Upper lobe of right lung (tissue), 1 donor: ENCODE measurements around the gene MYLK4. TPM values are rescaled to one million over a fixed set of nuclear protein-coding genes. Genes with fewer than 3 reads are reported as not detected.

ENCODE experiments used
- ATAC-seq: fragments of 200-7000 bp; cut with Tn5 transposase; one replicate; pipeline ENCODE4 v1.9.1; 2020; ENCODE audit warnings: mild to moderate bottlenecking, moderate library complexity
- DNase-seq: peaks from one replicate; pipeline ENCODE4 v3.0.0-alpha.2; 2020
- H3K27ac ChIP-seq: fragments of 200-600 bp; one replicate; pipeline ENCODE4 v1.8.0; 2022
- H3K27me3 ChIP-seq: fragments of 200-600 bp; one replicate; pipeline ENCODE4 v1.8.0; 2022; ENCODE audit warnings: mild to moderate bottlenecking
- H3K36me3 ChIP-seq: fragments of 200-600 bp; one replicate; pipeline ENCODE4 v1.8.0; 2022
- H3K4me1 ChIP-seq: fragments of 200-600 bp; one replicate; pipeline ENCODE4 v1.8.0; 2022
- H3K4me3 ChIP-seq: fragments of 200-600 bp; one replicate; pipeline ENCODE4 v1.8.0; 2022; ENCODE audit warnings: mild to moderate bottlenecking
- H3K9me3 ChIP-seq: fragments of 200-600 bp; one replicate; pipeline ENCODE4 v1.8.0; 2022
- CTCF ChIP-seq: fragments of 200-600 bp; IDR thresholded peaks from one replicate; pipeline ENCODE4 v1.8.0; 2022; ENCODE audit warnings: antibody characterized with exemption
- intact Hi-C: fragments of 100-400 bp; cut with DNase I; formaldehyde crosslinking; loops from one replicate; pipeline ENCODE4 v1.11.0; 2022
- long read RNA-seq: library from polyadenylated mRNA; unstranded; transcript quantifications from one replicate; pipeline ENCODE4 v2.0.0, GENCODE V29; 2021
- total RNA-seq: library from RNA; stranded (reverse); fragmentation: NEBNext Ultra II Directional; extraction: Animal tissue kit (Norgen Biotek cat#: 25700); gene quantifications from one replicate; pipeline ENCODE4 v1.2.1, GENCODE V29; 2021
- donor health status: DM: no; HTN: yes; CAD: no; lungs with severe emphysema.

MYLK4 gene
- 0.84 TPM for total RNA-seq
- long read RNA-seq, partial matches to known transcripts = 1 of 3 reads
- long read RNA-seq, other reads (novel, unspliced or antisense) = 2 of 3 reads

GRCh38 chr6:2750832-2751231 lies at the start of gene MYLK4:
Gene MYLK4 (minus strand): TSS chr6:2750922. CDS start chr6:2749294, 1,628 bp downstream.
- no peak within 1 kb of the TSS for H3K4me3 ChIP-seq
- intact Hi-C loops = no loop called here
- no peaks in the 10 kb centered on the region for H3K27me3 ChIP-seq
- H3K9me3 ChIP-seq = no peaks in the 10 kb centered on the region
- no peaks in the 10 kb centered on the region for H3K4me1 ChIP-seq
- H3K36me3 ChIP-seq = no peaks in the 10 kb centered on the region
- ATAC-seq (no peak), DNase-seq (no peak)
- TF ChIP-seq CTCF = no peak
- no peak within 1 kb of the TSS for H3K27ac ChIP-seq

GRCh38 chr6:2799936-2800527 lies 49.3 kb upstream of the MYLK4 start:
- no peak for TF ChIP-seq CTCF
- Histone ChIP-seq H3K27ac (no peak overlapping the region), H3K36me3 (no peaks in the 10 kb centered on the region), H3K27me3 (no peaks in the 10 kb centered on the region), H3K4me1 (peaks cover 16% of the 10 kb centered on the region), H3K4me3 (no peak overlapping the region), H3K9me3 (no peaks in the 10 kb centered on the region)
- DNase-seq (no peak), ATAC-seq (no peak)
- intact Hi-C loops = loop anchor here (10.0 kb wide), 1 partner anchor 135 kb away; no protein-coding TSS in a partner anchor

GRCh38 chr6:2798586-2799134 lies 47.9 kb upstream of the MYLK4 start:
- TF ChIP-seq CTCF = no peak
- Histone ChIP-seq H3K27ac (no peak overlapping the region), H3K9me3 (no peaks in the 10 kb centered on the region), H3K4me1 (peaks cover 22% of the 10 kb centered on the region), H3K36me3 (no peaks in the 10 kb centered on the region), H3K27me3 (no peaks in the 10 kb centered on the region), H3K4me3 (no peak overlapping the region)
- ATAC-seq (no peak), DNase-seq (no peak)
- intact Hi-C loops = loop anchor here (10.0 kb wide), 1 partner anchor 136 kb away; no protein-coding TSS in a partner anchor

GRCh38 chr6:2797564-2798031 lies 46.9 kb upstream of the MYLK4 start:
- no peak for DNase-seq

GRCh38 chr6:2796861-2797260 lies 46.1 kb upstream of the MYLK4 start:
- DNase-seq (no peak), ATAC-seq (peak; percentile 4)
- Histone ChIP-seq H3K36me3 (no peaks in the 10 kb centered on the region), H3K4me3 (no peak overlapping the region), H3K9me3 (no peaks in the 10 kb centered on the region), H3K27ac (peak overlapping the region; percentile 27), H3K4me1 (peaks cover 33% of the 10 kb centered on the region), H3K27me3 (no peaks in the 10 kb centered on the region)
- intact Hi-C loops = loop anchor here (10.0 kb wide), 1 partner anchor 138 kb away; no protein-coding TSS in a partner anchor
- TF ChIP-seq CTCF = no peak

More at GRCh38 chr6:2797564-2798031, 46.9 kb upstream of the MYLK4 start:
- Histone ChIP-seq H3K9me3 (no peaks in the 10 kb centered on the region), H3K27ac (peak overlapping the region; percentile 27), H3K36me3 (no peaks in the 10 kb centered on the region), H3K4me1 (peaks cover 31% of the 10 kb centered on the region), H3K4me3 (no peak overlapping the region), H3K27me3 (no peaks in the 10 kb centered on the region)
- no peak for TF ChIP-seq CTCF
- intact Hi-C loops = loop anchor here (10.0 kb wide), 1 partner anchor 137 kb away; no protein-coding TSS in a partner anchor
- ATAC-seq = peak; percentile 71
